ENCODE measurements around the gene ZNF445.
"Not testable (repeated sequence)": the region's sequence is repeated elsewhere in the genome, so short reads cannot be mapped to it uniquely, and the experiment has no call there.

The ZNF445 gene

GRCh38 chr3:44416031-44417030, 61.1 kb downstream of the ZNF445 start:
- H3K9me3 Mint-ChIP-seq: no peaks in the 10 kb centered on the region
- no peak overlapping the region for H3K4me3 Mint-ChIP-seq
- no peaks in the 10 kb centered on the region for H3K27me3 Mint-ChIP-seq (ENCODE audit: low read depth)
- H3K36me3 Mint-ChIP-seq (ENCODE audit: low read depth): no peaks in the 10 kb centered on the region
- H3K4me1 Mint-ChIP-seq (ENCODE audit: low read depth): no peaks in the 10 kb centered on the region
- H3K27ac Mint-ChIP-seq: no peak overlapping the region
- no peak for DNase-seq (ENCODE audit: low spot score)

GRCh38 chr3:44415421-44415820, 62.0 kb downstream of the ZNF445 start:
- Mint-ChIP-seq H3K27ac (no peak overlapping the region), H3K36me3 (ENCODE audit: low read depth) (no peaks in the 10 kb centered on the region), H3K27me3 (ENCODE audit: low read depth) (no peaks in the 10 kb centered on the region), H3K4me1 (ENCODE audit: low read depth) (no peaks in the 10 kb centered on the region), H3K4me3 (no peak overlapping the region), H3K9me3 (no peaks in the 10 kb centered on the region)
- DNase-seq (ENCODE audit: low spot score): no peak

GRCh38 chr3:44414517-44415090, 62.9 kb downstream of the ZNF445 start:
- no peaks in the 10 kb centered on the region for H3K27me3 Mint-ChIP-seq (ENCODE audit: low read depth)
- no peak overlapping the region for H3K27ac Mint-ChIP-seq
- H3K4me1 Mint-ChIP-seq (ENCODE audit: low read depth): no peaks in the 10 kb centered on the region
- H3K36me3 Mint-ChIP-seq (ENCODE audit: low read depth): no peaks in the 10 kb centered on the region
- no peaks in the 10 kb centered on the region for H3K9me3 Mint-ChIP-seq
- DNase-seq (ENCODE audit: low spot score): no peak
- no peak overlapping the region for H3K4me3 Mint-ChIP-seq

GRCh38 chr3:44412365-44412764, 65.1 kb downstream of the ZNF445 start:
- DNase-seq (ENCODE audit: low spot score): no peak
- Mint-ChIP-seq H3K27ac (no peak overlapping the region), H3K9me3 (no peaks in the 10 kb centered on the region), H3K36me3 (ENCODE audit: low read depth) (no peaks in the 10 kb centered on the region), H3K4me1 (ENCODE audit: low read depth) (no peaks in the 10 kb centered on the region), H3K27me3 (ENCODE audit: low read depth) (no peaks in the 10 kb centered on the region), H3K4me3 (no peak overlapping the region)

GRCh38 chr3:44411031-44411645, 66.3 kb downstream of the ZNF445 start:
- Mint-ChIP-seq H3K4me1 (ENCODE audit: low read depth) (no peaks in the 10 kb centered on the region), H3K27ac (no peak overlapping the region), H3K36me3 (ENCODE audit: low read depth) (no peaks in the 10 kb centered on the region), H3K4me3 (no peak overlapping the region), H3K27me3 (ENCODE audit: low read depth) (no peaks in the 10 kb centered on the region), H3K9me3 (no peaks in the 10 kb centered on the region)
- no peak for DNase-seq (ENCODE audit: low spot score)

- H3K36me3 Mint-ChIP-seq (ENCODE audit: low read depth): no peaks in the 10 kb centered on the region
- DNase-seq (ENCODE audit: low spot score): no peak
- no peak overlapping the region for H3K4me3 Mint-ChIP-seq
- H3K27me3 Mint-ChIP-seq (ENCODE audit: low read depth): no peaks in the 10 kb centered on the region
- H3K9me3 Mint-ChIP-seq: no peaks in the 10 kb centered on the region
- no peak overlapping the region for H3K27ac Mint-ChIP-seq
- H3K4me1 Mint-ChIP-seq (ENCODE audit: low read depth): no peaks in the 10 kb centered on the region
Observed at GRCh38 chr3:44409640-44410410, 67.6 kb downstream of the ZNF445 start.

GRCh38 chr3:44402548-44402947, 74.9 kb downstream of the ZNF445 start:
- Mint-ChIP-seq H3K9me3 (no peaks in the 10 kb centered on the region), H3K4me1 (ENCODE audit: low read depth) (no peaks in the 10 kb centered on the region), H3K27me3 (ENCODE audit: low read depth) (no peaks in the 10 kb centered on the region), H3K4me3 (no peak overlapping the region), H3K27ac (no peak overlapping the region), H3K36me3 (ENCODE audit: low read depth) (peaks cover 4% of the 10 kb centered on the region)
- DNase-seq (ENCODE audit: low spot score): no peak

GRCh38 chr3:44400771-44401170, 76.7 kb downstream of the ZNF445 start:
- DNase-seq (ENCODE audit: low spot score): no peak
- H3K4me1 Mint-ChIP-seq (ENCODE audit: low read depth): no peaks in the 10 kb centered on the region
- H3K27me3 Mint-ChIP-seq (ENCODE audit: low read depth): no peaks in the 10 kb centered on the region
- H3K27ac Mint-ChIP-seq: no peak overlapping the region
- H3K9me3 Mint-ChIP-seq: no peaks in the 10 kb centered on the region
- no peak overlapping the region for H3K4me3 Mint-ChIP-seq
- H3K36me3 Mint-ChIP-seq (ENCODE audit: low read depth): peaks cover 4% of the 10 kb centered on the region

- Mint-ChIP-seq H3K9me3 (no peaks in the 10 kb centered on the region), H3K4me3 (no peak overlapping the region), H3K36me3 (ENCODE audit: low read depth) (peaks cover 3% of the 10 kb centered on the region)
Observed at GRCh38 chr3:44398853-44399252, 78.6 kb downstream of the ZNF445 start.

GRCh38 chr3:44398271-44398670, 79.2 kb downstream of the ZNF445 start:
- H3K9me3 Mint-ChIP-seq; H3K4me3 Mint-ChIP-seq; H3K4me1 Mint-ChIP-seq (ENCODE audit: low read depth); H3K27ac Mint-ChIP-seq; DNase-seq (ENCODE audit: low spot score); H3K36me3 Mint-ChIP-seq (ENCODE audit: low read depth); H3K27me3 Mint-ChIP-seq (ENCODE audit: low read depth): not testable (repeated sequence)

More at GRCh38 chr3:44398853-44399252, 78.6 kb downstream of the ZNF445 start:
- DNase-seq (ENCODE audit: low spot score): no peak
- Mint-ChIP-seq H3K27me3 (ENCODE audit: low read depth) (no peaks in the 10 kb centered on the region), H3K4me1 (ENCODE audit: low read depth) (no peaks in the 10 kb centered on the region), H3K27ac (no peak overlapping the region)

- no peaks in the 10 kb centered on the region for H3K36me3 Mint-ChIP-seq (ENCODE audit: low read depth)
- peaks cover 3% of the 10 kb centered on the region for H3K9me3 Mint-ChIP-seq
- H3K27me3 Mint-ChIP-seq (ENCODE audit: low read depth): no peaks in the 10 kb centered on the region
- no peak overlapping the region for H3K4me3 Mint-ChIP-seq
- H3K27ac Mint-ChIP-seq: no peak overlapping the region
- DNase-seq (ENCODE audit: low spot score): no peak
- peaks cover under 1% of the 10 kb centered on the region for H3K4me1 Mint-ChIP-seq (ENCODE audit: low read depth)
Observed at GRCh38 chr3:44396200-44397171, 81.0 kb downstream of the ZNF445 start.

- H3K9me3 Mint-ChIP-seq: peaks cover 3% of the 10 kb centered on the region
- H3K4me3 Mint-ChIP-seq: no peak overlapping the region
- no peak for DNase-seq (ENCODE audit: low spot score)
- H3K36me3 Mint-ChIP-seq (ENCODE audit: low read depth): no peaks in the 10 kb centered on the region
- no peaks in the 10 kb centered on the region for H3K27me3 Mint-ChIP-seq (ENCODE audit: low read depth)
- H3K27ac Mint-ChIP-seq: no peak overlapping the region
- H3K4me1 Mint-ChIP-seq (ENCODE audit: low read depth): peaks cover 2% of the 10 kb centered on the region
Observed at GRCh38 chr3:44395714-44396113, 81.8 kb downstream of the ZNF445 start.

- Mint-ChIP-seq H3K9me3 (peaks cover 9% of the 10 kb centered on the region), H3K4me1 (ENCODE audit: low read depth) (peaks cover 2% of the 10 kb centered on the region), H3K4me3 (no peak overlapping the region), H3K27me3 (ENCODE audit: low read depth) (no peaks in the 10 kb centered on the region), H3K36me3 (ENCODE audit: low read depth) (peaks cover 3% of the 10 kb centered on the region), H3K27ac (no peak overlapping the region)
- no peak for DNase-seq (ENCODE audit: low spot score)
Observed at GRCh38 chr3:44392489-44392888, 85.0 kb downstream of the ZNF445 start.

Data from T-helper 2 cell treated with Interferon-gamma antibody and Interleukin-4, amounts not matched to agents 5 μg/mL and 100 μg/mL, for 36 hours (primary cell).